Adrenal gland (tissue), 12 donors: ENCODE measurements around the gene MAML2. TPM values are rescaled to one million over a fixed set of nuclear protein-coding genes. Genes with fewer than 3 reads are reported as not detected.
A peak's percentile ranks its signal among the peaks of the same experiment; 100 is the strongest.

Source experiments
- DNase-seq, 7 donors: peaks; one replicate each; pipeline ENCODE4 v3.0.0-alpha.2; 2019 to 2020
- H3K27ac ChIP-seq, 5 donors: fragments of 200-600 bp; sonication (generic) in 4 of 5; 1 replicate in 3 of 5; 2 replicates in 2 of 5; pipeline versions ENCODE4 v1.5.1 to v1.8.0; 2016 to 2020; ENCODE audit warnings: mild to moderate bottlenecking in 1 of 5
- H3K27me3 ChIP-seq: fragments of 200-600 bp; 2 replicates; pipeline ENCODE4 v1.8.0; 2021
- H3K36me3 ChIP-seq, 2 donors: fragments of 200-600 bp; replicated peaks in 1 of 2; 1 replicate in 1 of 2; 2 replicates in 1 of 2; pipeline versions ENCODE4 v1.5.1 to v1.8.0; 2018 to 2022
- H3K4me1 ChIP-seq, 2 donors: fragments of 200-600 bp; replicated peaks in 1 of 2; 1 replicate in 1 of 2; 2 replicates in 1 of 2; pipeline versions ENCODE4 v1.5.1 to v1.8.0; 2018 to 2021
- H3K4me3 ChIP-seq, 4 donors: fragments of 200-600 bp; sonication (generic) in 3 of 4; one replicate each; pipeline ENCODE4 v1.5.1; 2016 to 2018
- H3K9me3 ChIP-seq, 3 donors: fragments of 200-600 bp; sonication (generic) in 1 of 3; replicated peaks in 1 of 3; 1 replicate in 2 of 3; 2 replicates in 1 of 3; pipeline versions ENCODE4 v1.5.1 to v1.8.0; 2016 to 2021
- POLR2A ChIP-seq, 2 donors: fragments of 450-650 bp; IDR thresholded peaks; one replicate each; pipeline ENCODE4 v1.6.1; 2017; ENCODE audit warnings: antibody characterized with exemption in 2 of 2, mild to moderate bottlenecking in 2 of 2, moderate library complexity in 1 of 2
- WGBS, 4 donors: extraction: QIAGEN DNeasy Blood & Tissue Kit in 2 of 4; methylation state at CpG; one replicate each; pipeline versions ENCODE4 v1.1.5 to v1.1.7; 2013 to 2017; 5-methylcytosine and 5-hydroxymethylcytosine counted together
- intact Hi-C, 2 donors: fragments of 100-400 bp; cut with DNase I; formaldehyde crosslinking; loops; one replicate each; pipeline versions ENCODE4 v1.14.1 to v1.15.0; 2022 to 2023
- polyA plus RNA-seq, 3 donors: library from polyadenylated mRNA; stranded (reverse); fragments of 200-250 nt in 2 of 3; fragments of 350-450 nt in 1 of 3; fragmentation: Illumina TruSeq in 1 of 3; extraction: RNeasy Lipid Tissue Mini Kit (QIAGEN cat#74804) in 1 of 3; gene quantifications; one replicate each; pipeline ENCODE4 v1.2.3, GENCODE V29; 2013 to 2014
- total RNA-seq, 9 donors: library from RNA; depleted of rRNA in 4 of 9; stranded (reverse); fragments of >200 nt in 4 of 9; fragments of 120-200 nt in 1 of 9; fragmentation: NEBNext Ultra II Directional in 1 of 9; extraction: Animal tissue kit (Norgen Biotek cat#: 25700) in 1 of 9; gene quantifications; one replicate each; pipeline versions ENCODE4 v1.1.0 to v1.2.4, GENCODE V29; 2013 to 2023
- TF ChIP-seq, protein P1 (sequence below), 6 experiments: fragments of 450-650 bp in 4 of 6; fragments of 200-600 bp in 2 of 6; sonication (generic) in 1 of 6; IDR thresholded peaks; 1 replicate in 5 of 6; 2 replicates in 1 of 6; pipeline versions ENCODE4 v1.5.1 to v1.8.0; 2016 to 2021; ENCODE audit warnings: antibody characterized with exemption in 6 of 6, mild to moderate bottlenecking in 2 of 6, moderate library complexity in 1 of 6
- donor health status: healthy with polysubstance abuse.
- donor health status: Bipolar disorder and iron deficiency.
- donor health status: DM: yes; HTN: yes; CAD: no.
- donor health status: DM: no; HTN: no; CAD: no.
- donor health status: DM: no; HTN: no; CAD: no.
- donor health status: DM: yes; HTN: yes; CAD: no.

The MAML2 gene
- total and polyA plus RNA-seq, 12 donors, result 1.4 to 19.4 (median 7.6) TPM

DNA sequence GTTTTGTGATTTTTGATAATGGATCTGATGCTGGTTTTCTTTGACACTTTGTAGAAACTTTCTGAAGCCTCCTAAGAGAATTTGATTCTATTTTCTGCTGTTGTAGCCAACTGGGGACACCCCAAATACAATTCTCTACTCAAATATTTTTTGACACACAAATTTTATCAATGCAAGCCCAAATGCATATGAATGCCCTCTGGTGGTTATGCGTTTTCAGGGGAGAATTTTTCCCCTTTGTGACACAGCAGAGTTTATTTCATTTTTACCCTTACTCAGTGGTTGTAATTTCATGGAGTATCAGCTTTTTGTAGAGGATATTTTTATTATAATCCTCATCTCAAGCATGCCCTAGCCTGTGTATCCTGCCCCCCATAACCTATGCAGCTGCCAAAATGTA lies 374.4 kb downstream of the MAML2 start:
- Histone ChIP-seq H3K27me3 (no peaks in the 10 kb centered on the region), H3K36me3 (no peaks in the 10 kb centered on the region), H3K27ac (no peak overlapping the region), H3K9me3 (no peaks in the 10 kb centered on the region), H3K4me1 (no peaks in the 10 kb centered on the region), H3K4me3 (no peak overlapping the region)
- intact Hi-C loops, result no loop called here
- TF ChIP-seq, protein P1, sequence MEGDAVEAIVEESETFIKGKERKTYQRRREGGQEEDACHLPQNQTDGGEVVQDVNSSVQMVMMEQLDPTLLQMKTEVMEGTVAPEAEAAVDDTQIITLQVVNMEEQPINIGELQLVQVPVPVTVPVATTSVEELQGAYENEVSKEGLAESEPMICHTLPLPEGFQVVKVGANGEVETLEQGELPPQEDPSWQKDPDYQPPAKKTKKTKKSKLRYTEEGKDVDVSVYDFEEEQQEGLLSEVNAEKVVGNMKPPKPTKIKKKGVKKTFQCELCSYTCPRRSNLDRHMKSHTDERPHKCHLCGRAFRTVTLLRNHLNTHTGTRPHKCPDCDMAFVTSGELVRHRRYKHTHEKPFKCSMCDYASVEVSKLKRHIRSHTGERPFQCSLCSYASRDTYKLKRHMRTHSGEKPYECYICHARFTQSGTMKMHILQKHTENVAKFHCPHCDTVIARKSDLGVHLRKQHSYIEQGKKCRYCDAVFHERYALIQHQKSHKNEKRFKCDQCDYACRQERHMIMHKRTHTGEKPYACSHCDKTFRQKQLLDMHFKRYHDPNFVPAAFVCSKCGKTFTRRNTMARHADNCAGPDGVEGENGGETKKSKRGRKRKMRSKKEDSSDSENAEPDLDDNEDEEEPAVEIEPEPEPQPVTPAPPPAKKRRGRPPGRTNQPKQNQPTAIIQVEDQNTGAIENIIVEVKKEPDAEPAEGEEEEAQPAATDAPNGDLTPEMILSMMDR (IDR thresholded peaks at IDR 0.05), result peak in 2 of 6 experiments; percentile 14 to 15
- no peak for TF ChIP-seq POLR2A (IDR thresholded peaks at IDR 0.05)
- WGBS, 4 donors, result 77 to 88% (median 81%) methylated on average over 1 of the region's 1 CpG
- DNase-seq, result no peak

DNA sequence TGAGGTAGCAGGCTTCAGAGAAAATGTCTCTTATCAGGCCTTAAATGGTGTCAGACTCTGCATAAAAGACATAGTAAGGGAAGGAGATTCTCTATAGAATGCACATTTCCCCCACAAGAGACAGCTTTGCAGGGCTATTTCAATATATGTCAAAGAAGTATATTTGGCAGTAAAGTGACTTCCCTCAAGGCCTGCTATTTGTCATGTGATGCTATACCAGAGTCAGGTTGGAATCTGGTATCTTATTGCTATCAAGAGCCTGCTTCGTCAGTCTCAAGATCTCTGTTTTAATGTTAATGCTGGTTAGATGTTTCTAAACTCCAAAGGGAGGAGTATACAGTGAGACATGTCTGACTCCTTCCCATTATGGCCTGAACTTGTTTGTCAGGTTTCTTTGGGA lies 378.7 kb downstream of the MAML2 start:
- H3K9me3 ChIP-seq, result no peaks in the 10 kb centered on the region
- TF ChIP-seq POLR2A (IDR thresholded peaks at IDR 0.05), result no peak
- TF ChIP-seq, protein P1 (IDR thresholded peaks at IDR 0.05), result no peak
- 69 to 92% (median 84%) methylated on average over 1 of the region's 1 CpG for WGBS, 4 donors
- intact Hi-C loops, result no loop called here
- no peak overlapping the region for H3K4me3 ChIP-seq
- no peak for DNase-seq
- no peaks in the 10 kb centered on the region for H3K4me1 ChIP-seq
- no peak overlapping the region for H3K27ac ChIP-seq
- no peaks in the 10 kb centered on the region for H3K36me3 ChIP-seq
- H3K27me3 ChIP-seq, result no peaks in the 10 kb centered on the region

DNA sequence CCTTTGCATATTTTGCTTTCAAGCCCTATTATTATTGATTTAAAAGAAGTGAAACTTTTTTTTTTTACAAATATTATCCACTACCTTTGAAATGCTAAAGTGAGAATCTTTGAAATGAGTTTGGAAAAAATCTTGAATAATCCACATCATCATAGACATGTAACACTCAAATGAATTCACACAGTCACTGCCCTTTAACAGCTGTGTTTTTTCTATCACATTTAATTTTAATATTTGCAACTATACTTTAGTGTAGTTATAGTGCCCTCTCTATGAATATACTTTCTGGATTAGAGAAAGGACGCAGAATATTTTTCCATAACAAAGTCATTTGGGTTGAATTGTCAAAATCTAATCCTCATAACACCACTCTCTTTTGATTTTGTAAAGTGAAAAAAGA lies 381.2 kb downstream of the MAML2 start:
- no peak for DNase-seq
- TF ChIP-seq, protein P1 (IDR thresholded peaks at IDR 0.05), result no peak
- TF ChIP-seq POLR2A (IDR thresholded peaks at IDR 0.05), result no peak
- Histone ChIP-seq H3K27me3 (no peaks in the 10 kb centered on the region), H3K27ac (no peak overlapping the region), H3K9me3 (no peaks in the 10 kb centered on the region), H3K36me3 (no peaks in the 10 kb centered on the region), H3K4me3 (no peak overlapping the region), H3K4me1 (no peaks in the 10 kb centered on the region)
- 92 to 100% (median 98%) methylated on average over 1 of the region's 1 CpG for WGBS, 4 donors
- intact Hi-C loops, result no loop called here

DNA sequence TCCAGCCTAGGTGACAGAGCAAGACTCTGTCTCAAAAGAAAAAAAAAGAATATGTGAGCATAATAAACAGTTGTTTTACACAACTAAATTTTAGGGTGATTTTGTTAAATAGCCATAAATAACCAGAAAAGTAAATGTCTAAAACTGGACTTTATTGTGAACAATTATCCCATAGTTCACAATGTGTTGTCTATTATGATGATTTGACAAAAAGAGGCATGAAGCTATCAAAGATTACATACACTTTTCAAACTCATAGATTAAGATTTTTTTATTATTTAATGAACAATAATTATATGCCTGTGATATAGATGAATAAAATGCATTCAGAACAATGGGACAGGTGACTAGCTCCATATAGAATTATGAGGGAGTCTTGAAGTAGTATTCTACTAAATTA lies 392.1 kb downstream of the MAML2 start:
- H3K27ac ChIP-seq, result no peak overlapping the region
- TF ChIP-seq, protein P1 (IDR thresholded peaks at IDR 0.05), result no peak
- TF ChIP-seq POLR2A (IDR thresholded peaks at IDR 0.05), result no peak
- H3K4me3 ChIP-seq, result no peak overlapping the region
- no peak for DNase-seq
- intact Hi-C loops, result no loop called here
- H3K4me1 ChIP-seq, result no peaks in the 10 kb centered on the region
- no peaks in the 10 kb centered on the region for H3K9me3 ChIP-seq
- no peaks in the 10 kb centered on the region for H3K27me3 ChIP-seq
- no peaks in the 10 kb centered on the region for H3K36me3 ChIP-seq
